PC-9 (cell line): ENCODE data around the gene BBIP1. TPM values are rescaled to one million over a fixed set of nuclear protein-coding genes. Genes with fewer than 3 reads are reported as not detected.

Experiments used
- BruUV-seq: library from RNA; stranded (reverse); fragments of 400-500 nt; replicated peaks from 2 replicates; lab custom pipeline; 2021; lab: Mats Ljungman, UMichigan
- CTCF ChIA-PET: fragments of 300-600 bp; sonication (Branson Sonifier 250); formaldehyde crosslinking; loops from one replicate; lab custom pipeline; 2022; ENCODE audit warnings: antibody characterized with exemption; lab: Charles Lee
- POLR2A ChIA-PET: fragments of 300-600 bp; sonication (Branson Sonifier 250); formaldehyde crosslinking; loops from one replicate; lab custom pipeline; 2022; ENCODE audit warnings: antibody characterized with exemption; ENCODE audit not compliant: unreplicated experiment; lab: Charles Lee
- DNase-seq, 2 experiments: peaks; one replicate each; pipeline versions ENCODE4 v3.0.0 to v3.0.0-alpha.2; 2015 to 2022; ENCODE audit warnings: mixed read lengths in 1 of 2
- H2AFZ ChIP-seq: fragments of 200-600 bp; sonication (generic); 2 replicates; pipeline ENCODE4 v1.8.1; 2017; ENCODE audit warnings: antibody characterized with exemption
- H3F3A ChIP-seq: fragments of 200-600 bp; sonication (generic); 2 replicates; pipeline ENCODE4 v1.8.1; 2017; ENCODE audit warnings: antibody characterized with exemption, mild to moderate bottlenecking, low read depth; ENCODE audit not compliant: insufficient read depth
- H3K27ac ChIP-seq: fragments of 200-600 bp; sonication (generic); 2 replicates; pipeline ENCODE4 v1.6.1; 2016; ENCODE audit warnings: mixed run types
- H3K27me3 ChIP-seq: fragments of 200-600 bp; sonication (generic); 2 replicates; pipeline ENCODE4 v1.6.1; 2016; ENCODE audit warnings: low read depth, mixed run types; ENCODE audit not compliant: insufficient read depth
- H3K36me3 ChIP-seq: fragments of 200-600 bp; sonication (generic); 2 replicates; pipeline ENCODE4 v1.6.1; 2016; ENCODE audit warnings: low read depth, mixed run types
- H3K4me1 ChIP-seq: fragments of 200-600 bp; sonication (generic); replicated peaks from 2 replicates; pipeline ENCODE4 v1.6.1; 2016; ENCODE audit warnings: mixed run types; ENCODE audit not compliant: insufficient read depth
- H3K4me2 ChIP-seq: fragments of 200-600 bp; sonication (generic); 2 replicates; pipeline ENCODE4 v1.6.1; 2017; ENCODE audit warnings: mixed run types
- H3K4me3 ChIP-seq: fragments of 200-600 bp; sonication (generic); 2 replicates; pipeline ENCODE4 v1.6.1; 2016; ENCODE audit warnings: mixed run types
- H3K79me2 ChIP-seq: fragments of 200-600 bp; sonication (generic); 2 replicates; pipeline ENCODE4 v1.6.1; 2017; ENCODE audit warnings: low read depth, mixed run types
- H3K9me2 ChIP-seq: fragments of 200-600 bp; sonication (generic); 2 replicates; pipeline ENCODE4 v1.8.1; 2017; ENCODE audit warnings: mild to moderate bottlenecking; ENCODE audit not compliant: insufficient read depth
- H3K9me3 ChIP-seq: fragments of 200-600 bp; sonication (generic); 2 replicates; pipeline ENCODE4 v1.8.1; 2016; ENCODE audit warnings: low read depth; ENCODE audit not compliant: insufficient read depth
- H4K20me1 ChIP-seq: fragments of 200-600 bp; sonication (generic); 2 replicates; pipeline ENCODE4 v1.8.1; 2017; ENCODE audit not compliant: insufficient read depth
- CTCF ChIP-seq: fragments of 200-600 bp; sonication (generic); conservative IDR thresholded peaks from 2 replicates; pipeline ENCODE4 v1.6.1; 2017; ENCODE audit warnings: mixed run types, antibody characterized with exemption, mild to moderate bottlenecking, moderate library complexity
- EZH2 ChIP-seq: fragments of 200-600 bp; sonication (generic); IDR thresholded peaks from 2 replicates; pipeline ENCODE4 v1.8.0; 2017; ENCODE audit warnings: antibody characterized with exemption, low read depth
- intact Hi-C: fragments of 100-400 bp; cut with micrococcal nuclease; formaldehyde crosslinking; loops from one replicate; pipeline ENCODE4 v1.10.0; 2022; ENCODE audit not compliant: unreplicated experiment
- total RNA-seq: library from RNA; stranded (reverse); gene quantifications from 2 replicates; pipeline ENCODE4 v1.2.3, GENCODE V29; 2021

BBIP1 gene
- total RNA-seq, 1 experiment from 2014 or later: 14.9 TPM

GRCh38 chr10:110966146-110966545 is 47.2 kb upstream of the BBIP1 start:
- H3K79me2 ChIP-seq: peaks cover 8% of the 10 kb centered on the region
- H3K27me3 ChIP-seq: no peaks in the 10 kb centered on the region
- no peaks in the 10 kb centered on the region for H3K4me1 ChIP-seq
- H3K36me3 ChIP-seq: no peaks in the 10 kb centered on the region
- intact Hi-C loops: no loop called here
- DNase-seq: no peak
- no peaks in the 10 kb centered on the region for H3K9me2 ChIP-seq
- H3F3A ChIP-seq: no peaks in the 10 kb centered on the region
- H3K4me3 ChIP-seq: no peak overlapping the region
- H3K27ac ChIP-seq: no peak overlapping the region
- POLR2A ChIA-PET: no interaction called here
- no TSS peak for BruUV-seq
- no peak for TF ChIP-seq CTCF
- no peak for TF ChIP-seq EZH2
- CTCF ChIA-PET: no interaction called here
- no peaks in the 10 kb centered on the region for H4K20me1 ChIP-seq
- H2AFZ ChIP-seq: no peak overlapping the region
- no peaks in the 10 kb centered on the region for H3K9me3 ChIP-seq
- no peak overlapping the region for H3K4me2 ChIP-seq

- H3K9me3 ChIP-seq: no peaks in the 10 kb centered on the region
- no peaks in the 10 kb centered on the region for H4K20me1 ChIP-seq
- no TSS peak for BruUV-seq
- no peak overlapping the region for H2AFZ ChIP-seq
- ChIA-PET POLR2A (no interaction called here), CTCF (no interaction called here)
- no peak overlapping the region for H3K4me2 ChIP-seq
- no peaks in the 10 kb centered on the region for H3K36me3 ChIP-seq
- no peak overlapping the region for H3K27ac ChIP-seq
- intact Hi-C loops: no loop called here
- no peaks in the 10 kb centered on the region for H3K4me1 ChIP-seq
- H3F3A ChIP-seq: no peaks in the 10 kb centered on the region
- H3K27me3 ChIP-seq: no peaks in the 10 kb centered on the region
- H3K9me2 ChIP-seq: no peaks in the 10 kb centered on the region
- no peak for DNase-seq
- no peak overlapping the region for H3K4me3 ChIP-seq
- H3K79me2 ChIP-seq: peaks cover 2% of the 10 kb centered on the region; the same call in 1 of the 2 replicates
- TF ChIP-seq CTCF: no peak
- no peak for TF ChIP-seq EZH2
Observed at GRCh38 chr10:110965216-110965615, 46.2 kb upstream of the BBIP1 start.

- no peaks in the 10 kb centered on the region for H3K9me2 ChIP-seq
- no peak overlapping the region for H3K4me3 ChIP-seq
- intact Hi-C loops: no loop called here
- H2AFZ ChIP-seq: no peak overlapping the region
- H3K27ac ChIP-seq: no peak overlapping the region
- DNase-seq: no peak
- H3K36me3 ChIP-seq: no peaks in the 10 kb centered on the region
- ChIA-PET POLR2A (no interaction called here), CTCF (no interaction called here)
- TF ChIP-seq EZH2 (no peak), CTCF (no peak)
- H3K4me1 ChIP-seq: no peaks in the 10 kb centered on the region
- no peaks in the 10 kb centered on the region for H3K9me3 ChIP-seq
- H3K4me2 ChIP-seq: no peak overlapping the region
- no TSS peak for BruUV-seq
- no peaks in the 10 kb centered on the region for H3K27me3 ChIP-seq
- no peaks in the 10 kb centered on the region for H3F3A ChIP-seq
- H4K20me1 ChIP-seq: no peaks in the 10 kb centered on the region
- H3K79me2 ChIP-seq: no peaks in the 10 kb centered on the region; the same call in 1 of the 2 replicates
Observed at GRCh38 chr10:110964681-110965080, 45.7 kb upstream of the BBIP1 start.
